Stimulated activated CD8-positive, alpha-beta memory T cell treated with anti-CD3 and anti-CD28 coated beads, Interleukin-7, amount 100 ng/mL, for 4 hours (primary cell): ENCODE data around the gene PLAAT4.
"Not testable (repeated sequence)": the region's sequence is repeated elsewhere in the genome, so short reads cannot be mapped to it uniquely, and the experiment has no call there.

Experiments
- DNase-seq, 2 donors: peaks; one replicate each; pipeline ENCODE4 v3.0.0-alpha.2; 2020; ENCODE audit warnings: low read depth in 2 of 2

Gene PLAAT4

DNA sequence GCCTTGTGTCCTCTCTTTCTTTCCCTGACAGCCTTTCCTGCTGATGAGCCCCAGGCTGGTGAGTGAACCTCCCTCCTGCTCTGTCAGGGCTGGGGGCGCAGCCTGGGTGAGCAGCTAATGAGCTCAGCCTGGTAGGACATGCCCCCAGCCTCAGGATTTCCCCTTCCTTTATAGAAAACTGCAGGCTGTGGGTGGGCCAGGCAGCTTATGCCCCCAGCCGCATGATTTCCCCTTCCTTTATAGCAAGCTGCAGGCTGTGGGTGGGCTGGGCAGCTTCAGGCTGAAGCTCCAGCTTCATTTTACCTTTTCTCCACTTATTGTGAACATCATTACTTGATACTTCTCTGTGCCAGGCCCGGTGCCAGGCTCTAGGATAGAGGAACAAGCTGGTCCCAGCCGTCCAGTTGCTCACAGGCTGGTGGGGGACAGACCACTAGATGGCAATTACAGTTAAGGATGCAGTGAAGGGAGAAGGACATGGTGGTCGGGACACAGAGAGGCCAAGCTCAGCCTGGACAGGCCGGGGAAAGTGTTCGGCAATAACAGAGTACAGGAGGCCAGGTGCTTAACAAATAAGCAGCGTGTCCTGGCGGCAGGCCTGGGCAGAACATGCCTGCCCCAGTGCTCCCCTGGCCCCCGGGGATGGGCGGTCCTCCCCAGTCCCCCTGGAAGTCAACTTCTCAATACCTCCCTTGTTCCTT is 25.4 kb upstream of the PLAAT4 start:
- DNase-seq = no peak

GRCh38 chr11:63512816-63513215 is 23.8 kb upstream of the PLAAT4 start:
- no peak for DNase-seq

DNA sequence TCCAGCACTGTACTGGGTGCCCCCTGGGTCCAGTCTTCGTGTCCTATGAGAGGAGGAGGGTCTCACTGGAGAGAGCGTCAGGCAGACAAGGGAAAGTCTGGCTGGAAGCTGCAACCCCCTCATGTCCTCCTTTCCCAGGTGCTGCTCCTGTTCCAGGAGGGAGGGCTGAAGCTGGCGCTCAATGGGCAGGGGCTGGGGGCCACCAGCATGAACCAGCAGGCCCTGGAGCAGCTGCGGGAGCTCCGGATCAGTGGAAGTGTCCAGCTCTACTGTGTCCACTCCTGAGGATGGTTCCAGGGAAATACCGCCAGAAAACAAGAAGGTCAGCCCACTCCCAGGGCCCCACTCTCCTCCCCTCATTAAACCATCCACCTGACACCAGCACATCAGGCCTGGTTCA is 20.5 kb upstream of the PLAAT4 start:
- DNase-seq = no peak

DNA sequence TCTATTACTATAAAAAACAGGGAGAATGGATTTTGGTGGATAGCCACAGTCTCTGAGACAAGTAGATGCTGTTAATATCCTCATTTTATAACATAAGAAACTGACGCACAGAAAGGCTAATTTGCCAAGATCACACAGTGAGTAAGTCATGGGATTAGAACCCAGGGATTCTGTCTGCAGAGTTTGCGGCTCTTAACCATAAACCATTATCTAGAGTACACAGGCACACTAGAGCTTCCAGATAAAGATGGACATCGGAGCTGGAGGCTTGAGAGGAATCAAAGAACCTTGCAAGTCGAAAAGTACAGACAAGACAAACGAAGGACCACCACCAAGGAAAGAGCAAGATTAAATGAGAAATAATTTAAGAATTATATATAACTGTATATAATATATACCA is 19.5 kb upstream of the PLAAT4 start:
- no peak for DNase-seq

DNA sequence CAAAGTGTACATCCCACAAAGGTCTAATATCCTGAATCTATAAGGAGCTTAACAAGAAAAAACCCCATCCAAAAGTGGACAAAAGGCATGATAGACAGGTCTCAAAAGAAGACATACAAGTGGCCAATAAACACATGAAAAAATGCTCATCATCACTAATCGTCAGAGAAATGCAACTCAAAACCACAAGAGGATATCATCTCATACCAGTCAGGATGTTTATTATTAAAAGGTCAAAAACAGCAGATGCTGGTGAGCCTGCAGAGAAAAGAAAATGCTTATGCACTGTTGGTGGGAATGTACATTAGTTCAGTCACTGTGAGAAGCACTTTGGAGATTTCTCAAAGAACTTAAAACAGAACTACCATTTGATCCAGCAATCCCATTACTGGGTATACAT is 18.1 kb upstream of the PLAAT4 start:
- DNase-seq = no peak

GRCh38 chr11:63520606-63521170 is 15.9 kb upstream of the PLAAT4 start:
- no peak for DNase-seq

- no peak for DNase-seq
Observed at GRCh38 chr11:63521896-63522295, 14.7 kb upstream of the PLAAT4 start.

DNA sequence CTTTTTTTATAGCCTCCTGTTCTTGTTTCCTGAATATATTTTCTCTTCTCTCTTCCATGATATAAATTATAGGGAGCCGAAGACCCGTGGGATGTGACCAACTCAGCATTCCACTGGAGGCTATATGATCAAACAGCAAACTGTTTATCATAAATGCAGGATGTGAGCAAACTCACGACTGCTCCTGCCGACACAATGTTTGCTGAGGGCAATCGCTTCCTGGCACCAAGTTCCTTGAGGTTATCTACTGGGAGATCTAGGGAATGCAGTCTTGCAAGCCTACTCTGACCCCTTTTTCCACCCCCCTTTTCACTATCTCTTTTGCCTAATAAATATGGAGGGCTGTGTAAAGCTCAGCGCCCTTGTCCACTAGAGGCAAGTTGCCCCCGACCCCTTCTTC is 13.5 kb upstream of the PLAAT4 start:
- DNase-seq = no peak

- DNase-seq = no peak
Observed at GRCh38 chr11:63527667-63528066, 8.9 kb upstream of the PLAAT4 start.

GRCh38 chr11:63528156-63528555 is 8.5 kb upstream of the PLAAT4 start:
- not testable (repeated sequence) for DNase-seq

- DNase-seq = not testable (repeated sequence)
Observed at GRCh38 chr11:63528729-63529278, 7.8 kb upstream of the PLAAT4 start.

DNA sequence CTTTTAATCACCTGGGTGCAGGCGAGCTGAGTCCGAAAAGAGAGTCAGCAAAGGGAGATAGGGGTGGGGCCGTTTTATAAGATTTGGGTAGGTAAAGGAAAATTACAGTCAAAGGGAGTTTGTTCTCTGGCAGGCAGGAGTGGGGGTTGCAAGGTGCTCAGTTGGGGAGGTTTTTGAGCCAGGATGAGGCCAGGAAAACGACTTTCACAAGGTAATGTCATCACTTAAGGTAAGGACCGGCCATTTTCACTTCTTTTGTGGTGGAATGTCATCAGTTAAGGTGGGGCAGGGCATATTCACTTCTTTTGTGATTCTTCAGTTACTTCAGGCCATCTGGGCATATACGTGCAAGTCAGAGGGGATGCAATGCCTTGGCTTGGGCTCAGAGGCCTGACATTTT is 7.2 kb upstream of the PLAAT4 start:
- DNase-seq = not testable (repeated sequence)

- DNase-seq = no peak
Observed at GRCh38 chr11:63530021-63530420, 6.6 kb upstream of the PLAAT4 start.

- DNase-seq = peak in 1 of 2 donors; percentile 57
Observed at GRCh38 chr11:63531074-63531792, 5.4 kb upstream of the PLAAT4 start.

GRCh38 chr11:63532117-63532516 is 4.5 kb upstream of the PLAAT4 start:
- DNase-seq = no peak

DNA sequence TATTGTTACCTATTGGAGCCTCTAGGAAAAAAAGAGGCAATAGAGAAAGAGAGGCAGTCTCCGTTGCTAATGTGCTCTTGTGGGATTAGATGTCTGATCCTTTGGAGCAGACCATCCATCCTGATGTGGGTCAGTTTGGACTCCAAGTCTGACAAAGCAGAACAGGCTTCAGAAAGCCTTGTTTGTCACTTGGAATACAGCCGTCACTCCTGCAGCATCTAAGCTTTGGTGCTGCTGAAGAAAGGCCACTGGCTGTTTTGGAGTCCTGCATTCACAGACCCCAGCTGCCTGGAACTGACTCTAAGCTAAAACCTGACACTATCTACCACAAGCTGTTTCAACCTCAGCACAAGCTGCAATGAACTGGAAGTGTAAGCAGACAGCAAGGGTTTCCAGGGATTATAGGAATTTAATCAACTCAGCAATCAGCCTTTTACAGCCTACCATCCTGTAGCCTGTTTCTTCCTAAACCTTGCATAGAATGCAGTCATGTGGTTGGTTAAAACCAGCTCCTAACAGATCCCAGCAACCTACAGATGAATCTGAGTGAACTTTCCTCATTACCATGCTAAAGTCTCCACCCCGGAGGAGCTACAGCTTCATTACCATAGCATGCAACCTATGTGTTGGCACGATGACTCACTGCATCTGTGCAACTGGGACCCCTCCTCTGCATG is 3.7 kb upstream of the PLAAT4 start:
- DNase-seq = no peak

DNA sequence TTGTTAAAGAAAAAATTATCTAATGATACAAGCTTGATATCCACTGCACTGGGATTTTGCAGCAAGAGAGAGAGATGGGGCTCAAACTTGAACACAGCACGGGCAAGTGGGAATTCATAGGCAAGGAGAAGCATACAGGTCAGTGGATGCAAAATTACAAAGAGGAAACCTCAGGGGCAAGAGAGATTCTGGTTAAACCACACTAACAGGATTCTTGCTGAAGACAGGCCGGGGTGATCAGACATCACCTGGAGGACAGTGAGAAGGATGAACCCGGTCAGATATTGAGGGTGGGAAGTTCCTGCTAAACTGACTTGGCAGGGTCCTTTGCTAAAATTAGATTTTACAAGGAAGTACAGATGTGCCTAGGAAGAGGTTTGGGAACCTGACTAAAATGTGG is 2.5 kb upstream of the PLAAT4 start:
- no peak for DNase-seq

DNA sequence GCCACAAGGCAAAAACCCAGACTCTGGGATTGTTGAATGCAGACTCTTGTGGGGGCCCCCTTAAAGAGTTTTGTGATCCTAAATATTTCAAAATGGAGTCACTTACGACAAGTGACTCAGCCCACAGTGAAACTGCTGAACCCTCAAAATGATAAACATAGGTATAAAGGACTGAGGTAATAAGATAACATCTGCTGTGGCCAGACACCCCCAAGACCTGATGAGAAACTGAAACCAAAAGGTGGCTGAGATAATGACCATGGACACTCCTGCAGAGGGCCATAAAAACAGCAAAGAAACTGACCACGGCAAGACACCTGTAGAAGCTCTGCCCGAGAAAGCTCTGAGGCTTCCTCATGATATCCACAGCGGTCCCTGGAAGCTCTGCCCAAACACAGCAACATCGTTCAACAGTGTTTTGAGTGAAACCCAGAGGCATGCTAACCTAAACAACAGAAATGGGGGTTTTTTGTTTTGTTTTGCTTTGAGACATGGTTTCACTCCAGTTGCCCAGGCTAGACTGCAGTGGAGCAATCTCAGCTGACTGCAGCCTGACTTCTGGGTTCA is 1.6 kb upstream of the PLAAT4 start:
- DNase-seq = no peak

DNA sequence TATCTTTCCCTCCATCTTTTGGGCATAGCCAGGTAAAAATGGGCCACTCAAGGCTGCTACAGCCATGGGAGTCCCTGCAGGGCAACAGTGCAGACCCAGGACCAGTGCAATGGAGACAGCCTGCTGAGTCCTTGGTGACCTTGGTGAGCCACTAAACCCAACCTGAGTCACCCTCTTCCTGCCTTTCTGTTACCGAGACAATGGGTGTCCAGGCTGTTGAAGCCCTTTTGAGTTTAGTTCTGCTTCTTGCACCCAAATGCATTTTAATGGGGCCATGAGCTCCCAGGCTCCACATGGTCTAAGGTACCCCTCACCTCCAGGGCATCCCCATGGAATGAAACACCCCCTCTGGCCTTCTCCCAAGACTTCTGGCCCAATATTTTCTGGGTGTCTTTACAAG is 874 bp upstream of the PLAAT4 start:
- peak in 1 of 2 donors; percentile 26 for DNase-seq

GRCh38 chr11:63537293-63538101 is 889 bp downstream of the PLAAT4 start:
- DNase-seq = no peak

GRCh38 chr11:63542506-63542905 is 5.9 kb downstream of the PLAAT4 start:
- not testable (repeated sequence) for DNase-seq
